A673 (cell line): ENCODE results near the gene TUBGCP3. TPM values are rescaled to one million over a fixed set of nuclear protein-coding genes. Genes with fewer than 3 reads are reported as not detected.

Source experiments
- BruUV-seq: library from RNA; stranded (reverse); fragments of 400-500 nt; replicated peaks from 2 replicates; lab custom pipeline; 2021; lab: Mats Ljungman, UMichigan
- CTCF ChIA-PET: fragments of 300-600 bp; sonication (Branson Sonifier 250); formaldehyde crosslinking; loops from one replicate; lab custom pipeline; 2022; ENCODE audit warnings: antibody characterized with exemption; lab: Charles Lee
- POLR2A ChIA-PET: fragments of 300-600 bp; sonication (Branson Sonifier 250); formaldehyde crosslinking; loops from one replicate; lab custom pipeline; 2022; ENCODE audit warnings: antibody characterized with exemption; ENCODE audit not compliant: low non-redundant PET; lab: Charles Lee
- DNase-seq: peaks from one replicate; pipeline ENCODE4 v3.0.0-alpha.2; 2015; ENCODE audit warnings: low spot score
- H3K27ac ChIP-seq: fragments of 200-600 bp; sonication (generic); 2 replicates; pipeline ENCODE4 v1.5.1; 2016; ENCODE audit warnings: mixed run types, low read depth, mild to moderate bottlenecking, mixed read lengths, antibody characterized with exemption, low read length; ENCODE audit not compliant: poor library complexity, severe bottlenecking
- H3K27me3 ChIP-seq: fragments of 200-600 bp; sonication (generic); replicated peaks from 2 replicates; pipeline ENCODE4 v1.6.1; 2017; ENCODE audit warnings: mixed run types, low read depth, mild to moderate bottlenecking, mixed read lengths, antibody characterized with exemption, low read length; ENCODE audit not compliant: insufficient read depth, poor library complexity
- H3K36me3 ChIP-seq: fragments of 200-600 bp; sonication (generic); 2 replicates; pipeline ENCODE4 v1.6.1; 2016; ENCODE audit warnings: mixed run types, mild to moderate bottlenecking, mixed read lengths, antibody characterized with exemption, low read length; ENCODE audit not compliant: insufficient read depth, poor library complexity, severe bottlenecking
- H3K4me1 ChIP-seq: fragments of 200-600 bp; sonication (generic); 2 replicates; pipeline ENCODE4 v1.6.1; 2017; ENCODE audit warnings: mixed run types, mild to moderate bottlenecking, mixed read lengths, antibody characterized with exemption, low read length; ENCODE audit not compliant: insufficient read depth, poor library complexity, severe bottlenecking
- H3K4me3 ChIP-seq: fragments of 200-600 bp; sonication (generic); 2 replicates; pipeline ENCODE4 v1.5.1; 2016; ENCODE audit warnings: low read depth, mixed run types, mild to moderate bottlenecking, mixed read lengths, low read length; ENCODE audit not compliant: poor library complexity, severe bottlenecking
- H3K9me3 ChIP-seq: fragments of 200-600 bp; sonication (generic); 2 replicates; pipeline ENCODE4 v1.6.1; 2016; ENCODE audit warnings: mixed run types, low read depth, mild to moderate bottlenecking, mixed read lengths, antibody characterized with exemption, low read length; ENCODE audit not compliant: poor library complexity, severe bottlenecking
- CTCF ChIP-seq: fragments of 300-800, 200-600 bp; sonication (generic); conservative IDR thresholded peaks from 2 replicates; pipeline ENCODE4 v1.5.1; 2017; ENCODE audit warnings: low read depth, mild to moderate bottlenecking, antibody characterized with exemption, low read length, moderate library complexity, mixed read lengths
- EZH2 ChIP-seq: fragments of 200-600 bp; sonication (generic); IDR thresholded peaks from 2 replicates; pipeline ENCODE4 v1.6.1; 2017; ENCODE audit warnings: borderline replicate concordance, low read depth, mild to moderate bottlenecking, mixed read lengths, antibody characterized with exemption, low read length; ENCODE audit not compliant: poor library complexity, severe bottlenecking
- intact Hi-C: fragments of 100-400 bp; cut with micrococcal nuclease; formaldehyde crosslinking; loops from one replicate; pipeline ENCODE4 v1.10.0; 2022; ENCODE audit not compliant: unreplicated experiment
- total RNA-seq: library from RNA; stranded (reverse); gene quantifications from 2 replicates; pipeline ENCODE4 v1.2.3, GENCODE V29; 2021

The TUBGCP3 gene
- total RNA-seq, 1 experiment from 2014 or later: 61.4 TPM

GRCh38 chr13:112435973-112436372 is 152.0 kb downstream of the TUBGCP3 start:
- no peak for DNase-seq
- no peaks in the 10 kb centered on the region for H3K4me1 ChIP-seq
- no peak overlapping the region for H3K27ac ChIP-seq
- no peaks in the 10 kb centered on the region for H3K36me3 ChIP-seq
- TF ChIP-seq EZH2 (no peak), CTCF (no peak)
- ChIA-PET POLR2A (no interaction called here), CTCF (no interaction called here)
- peaks cover 8% of the 10 kb centered on the region for H3K9me3 ChIP-seq
- no TSS peak for BruUV-seq
- H3K27me3 ChIP-seq: peaks cover 8% of the 10 kb centered on the region
- intact Hi-C loops: no loop called here
- no peak overlapping the region for H3K4me3 ChIP-seq

Other genes starting within 250 kb of the TUBGCP3 start
- not detected in 2 replicates for gene SPACA7, start 211.8 kb downstream of the TUBGCP3 start, total RNA-seq
- 9.4 and 11.8 TPM in 2 replicates for gene ATP11A, start 101.9 kb upstream of the TUBGCP3 start, total RNA-seq